NCI-H345 treated with DMSO at 0.1 percent for 48 hours (cell line): ENCODE results near the gene RAB34.
"Not testable (repeated sequence)": the region's sequence is repeated elsewhere in the genome, so short reads cannot be mapped to it uniquely, and the experiment has no call there.

Source experiments
- DNase-seq: peaks from one replicate; lab custom pipeline; 2025; ENCODE audit not compliant: unreplicated experiment; lab: John Stamatoyannopoulos, UW

Gene RAB34

GRCh38 chr17:28746611-28747050, 29.0 kb upstream of the RAB34 start:
- DNase-seq = no peak

- DNase-seq = no peak
Observed at GRCh38 chr17:28745786-28746411, 28.2 kb upstream of the RAB34 start.

- peak; percentile 6 for DNase-seq
Observed at GRCh38 chr17:28744972-28745785, 27.5 kb upstream of the RAB34 start.

GRCh38 chr17:28744104-28744971, 26.7 kb upstream of the RAB34 start:
- peak; percentile 20 for DNase-seq

GRCh38 chr17:28743243-28744103, 25.8 kb upstream of the RAB34 start, which contains the start of gene TRAF4:
TRAF4 (plus strand) TSS chr17:28744011; CDS start chr17:28744113, 102 bp downstream.
- peak; percentile 91 for DNase-seq

- no peak for DNase-seq
Observed at GRCh38 chr17:28741358-28742349, 24.0 kb upstream of the RAB34 start.

- DNase-seq = no peak
Observed at GRCh38 chr17:28740406-28741357, 23.0 kb upstream of the RAB34 start.

GRCh38 chr17:28738680-28739384, 21.2 kb upstream of the RAB34 start:
- no peak for DNase-seq

GRCh38 chr17:28737770-28738679, 20.4 kb upstream of the RAB34 start:
- DNase-seq = no peak

- no peak for DNase-seq
Observed at GRCh38 chr17:28737316-28737715, 19.6 kb upstream of the RAB34 start.

- DNase-seq = not testable (repeated sequence)
Observed at GRCh38 chr17:28735913-28736769, 18.5 kb upstream of the RAB34 start.

GRCh38 chr17:28735242-28735722, 17.6 kb upstream of the RAB34 start:
- no peak for DNase-seq

GRCh38 chr17:28734712-28735241, 17.1 kb upstream of the RAB34 start:
- DNase-seq = no peak

GRCh38 chr17:28733346-28733745, 15.7 kb upstream of the RAB34 start:
- DNase-seq = no peak

- no peak for DNase-seq
Observed at GRCh38 chr17:28729950-28730330, 12.3 kb upstream of the RAB34 start.
